Fibroblast of peridontal ligament (primary cell): ENCODE results near the gene PCDH15.
"Not testable (repeated sequence)": the region's sequence is repeated elsewhere in the genome, so short reads cannot be mapped to it uniquely, and the experiment has no call there.

Experiments used
- DNase-seq: peaks from one replicate; pipeline ENCODE4 v3.0.0-alpha.2; 2010; ENCODE audit errors: extremely low read depth

The PCDH15 gene

GRCh38 chr10:54394598-54394997, 406.4 kb downstream of the PCDH15 start:
- not testable (repeated sequence) for DNase-seq

DNA sequence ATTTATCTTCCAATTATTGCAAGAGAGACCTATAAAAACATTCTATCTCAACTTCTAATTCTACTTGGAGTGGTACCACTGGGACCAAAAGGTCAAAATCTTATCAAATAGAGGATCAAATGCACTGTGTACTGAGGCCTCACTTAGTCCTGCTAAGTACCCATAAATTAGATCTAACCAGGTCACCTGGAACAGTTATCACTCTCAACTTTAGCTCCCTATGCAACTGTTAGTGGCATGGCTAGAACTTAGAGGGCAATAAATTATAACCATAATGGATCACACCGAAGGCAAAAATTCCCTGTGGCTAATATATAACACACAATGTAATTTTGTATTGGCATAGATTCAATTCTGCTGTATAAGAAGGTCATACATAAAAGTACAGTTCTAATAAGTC, 428.9 kb downstream of the PCDH15 start:
- no peak for DNase-seq

- no peak for DNase-seq
Observed at GRCh38 chr10:54368984-54369383, 432.0 kb downstream of the PCDH15 start.

GRCh38 chr10:54363390-54363789, 437.6 kb downstream of the PCDH15 start:
- no peak for DNase-seq

DNA sequence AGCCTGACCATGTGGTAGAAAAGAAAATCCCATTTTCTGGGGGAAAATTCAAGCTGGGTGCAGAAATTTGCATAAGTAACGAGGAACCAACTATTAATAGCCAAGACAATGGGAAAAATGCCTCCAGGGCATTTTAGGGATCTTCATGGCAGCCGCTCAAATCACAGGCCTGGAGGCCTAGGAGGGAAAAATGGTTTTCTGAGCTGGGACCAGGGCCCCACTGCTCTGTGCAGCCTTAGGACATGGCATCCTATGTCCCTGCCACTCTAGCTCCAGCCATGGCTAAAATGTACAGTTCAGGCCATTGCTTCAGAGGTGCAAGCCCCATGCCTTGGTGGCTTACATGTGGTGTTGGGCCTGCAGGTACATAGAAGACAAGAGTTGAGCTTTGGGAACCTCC, 459.0 kb downstream of the PCDH15 start:
- DNase-seq, result no peak

DNA sequence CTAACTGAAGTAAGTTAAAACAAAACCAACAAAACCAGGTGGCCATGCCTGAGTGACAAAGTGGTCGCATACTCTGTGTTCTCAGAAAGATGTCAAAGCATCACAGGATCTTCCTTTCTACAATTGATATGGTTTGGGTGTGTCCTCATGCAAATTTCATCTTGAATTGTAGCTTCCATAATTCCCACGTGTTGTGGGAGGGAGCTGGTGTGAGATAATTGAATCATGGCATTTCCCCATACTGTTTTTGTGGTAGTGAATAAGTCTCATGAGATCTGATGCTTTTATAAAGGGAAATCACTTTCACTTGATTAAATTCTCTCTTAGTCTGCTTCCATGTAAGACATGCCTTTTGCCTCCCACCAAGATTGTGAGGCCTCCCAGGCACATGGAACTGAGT, 465.7 kb downstream of the PCDH15 start:
- DNase-seq, result no peak

DNA sequence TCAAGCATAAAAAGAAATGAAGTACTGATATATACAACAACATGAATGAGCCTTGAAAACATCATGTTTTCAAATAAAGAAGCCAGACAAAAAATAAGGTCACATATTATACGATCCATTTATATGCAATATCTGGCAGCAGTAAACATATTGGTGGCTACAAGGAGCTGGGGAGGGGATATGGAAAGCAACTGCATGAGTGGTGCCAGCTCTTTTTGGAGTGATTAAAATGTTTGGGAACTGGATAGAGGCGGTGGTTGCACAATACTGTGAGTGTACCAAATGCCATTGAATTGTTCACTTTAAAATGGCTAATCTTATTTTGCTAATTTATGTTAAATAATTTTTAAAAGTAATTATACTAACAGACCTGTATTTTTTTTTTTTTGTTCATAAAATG, 481.7 kb downstream of the PCDH15 start:
- no peak for DNase-seq

DNA sequence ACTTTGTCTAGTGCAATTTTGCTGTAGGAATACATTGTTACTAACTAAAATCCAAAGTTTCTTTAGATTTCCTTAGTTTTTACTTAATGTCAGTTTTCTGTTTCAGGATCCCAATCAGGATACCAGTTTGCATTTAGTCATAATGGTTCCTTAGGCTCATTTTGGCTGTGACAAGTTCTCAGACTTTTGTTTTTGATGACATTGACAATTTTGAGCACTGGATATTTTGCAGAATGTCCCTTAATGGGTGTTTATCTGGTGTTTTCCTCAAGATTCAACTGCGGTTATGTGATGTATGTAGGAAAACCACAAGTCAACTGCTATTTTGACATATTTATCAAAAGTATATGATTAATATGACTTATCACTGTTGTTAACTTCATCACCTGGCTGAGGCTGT, 482.6 kb downstream of the PCDH15 start:
- no peak for DNase-seq

- no peak for DNase-seq
Observed at GRCh38 chr10:54314430-54314829, 486.6 kb downstream of the PCDH15 start.

GRCh38 chr10:54284526-54285193, 516.4 kb downstream of the PCDH15 start:
- no peak for DNase-seq

DNA sequence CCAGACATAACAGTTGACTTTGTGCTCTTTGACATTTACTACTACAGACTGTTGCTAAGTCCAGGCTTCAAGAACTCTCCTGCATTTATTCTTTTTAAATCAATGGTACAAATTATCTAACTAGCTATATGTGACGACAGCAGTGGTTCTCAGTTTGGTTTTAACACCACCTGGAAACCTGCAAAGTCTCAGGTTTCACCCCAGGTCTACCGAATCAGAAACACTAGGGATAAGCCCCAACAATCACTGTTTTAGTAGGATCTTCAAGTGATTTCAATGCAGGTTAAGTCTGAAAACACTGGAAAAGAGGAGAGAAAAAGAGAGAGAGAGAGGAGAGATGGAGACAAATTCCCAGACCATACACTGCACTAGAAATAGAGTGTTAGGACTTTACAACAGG, 519.0 kb downstream of the PCDH15 start:
- DNase-seq, result no peak

DNA sequence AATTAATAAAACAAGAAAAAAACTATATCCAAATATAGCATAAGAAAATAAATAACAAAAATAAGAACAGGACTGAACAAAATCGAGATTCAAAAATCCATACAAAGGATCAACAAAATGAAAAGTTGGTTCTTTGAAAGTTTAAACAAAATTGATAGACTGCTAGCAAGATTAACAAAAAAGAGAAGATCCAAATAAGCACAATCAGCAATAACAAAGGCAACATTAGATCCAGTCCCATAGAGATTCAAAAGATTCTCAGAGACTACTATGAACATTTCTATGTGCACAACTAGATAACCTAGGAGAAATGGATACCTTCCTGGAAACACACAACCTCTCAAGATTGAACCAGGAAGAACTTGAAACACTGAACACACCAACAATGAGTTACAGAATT, 534.6 kb downstream of the PCDH15 start:
- DNase-seq, result no peak

GRCh38 chr10:54262726-54263125, 538.3 kb downstream of the PCDH15 start:
- no peak for DNase-seq

DNA sequence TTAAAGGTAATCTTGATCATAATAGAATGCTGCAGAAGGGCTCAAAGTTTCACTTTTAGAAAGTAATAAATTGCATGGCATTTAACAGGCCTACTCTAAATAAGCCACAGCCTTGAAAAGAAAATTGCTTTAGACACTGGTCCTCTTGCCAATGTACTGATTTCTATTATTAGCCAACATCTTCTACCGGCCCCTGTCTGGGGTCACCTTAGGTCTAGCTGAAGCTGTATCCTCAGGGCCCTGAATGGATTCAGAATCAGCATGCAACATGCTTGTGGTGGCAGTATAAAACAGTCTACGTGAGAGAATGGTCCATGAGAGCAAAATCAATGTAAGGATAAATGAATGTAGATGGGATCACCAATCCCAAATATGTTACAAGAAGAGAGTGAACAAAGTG, 541.9 kb downstream of the PCDH15 start:
- no peak for DNase-seq

DNA sequence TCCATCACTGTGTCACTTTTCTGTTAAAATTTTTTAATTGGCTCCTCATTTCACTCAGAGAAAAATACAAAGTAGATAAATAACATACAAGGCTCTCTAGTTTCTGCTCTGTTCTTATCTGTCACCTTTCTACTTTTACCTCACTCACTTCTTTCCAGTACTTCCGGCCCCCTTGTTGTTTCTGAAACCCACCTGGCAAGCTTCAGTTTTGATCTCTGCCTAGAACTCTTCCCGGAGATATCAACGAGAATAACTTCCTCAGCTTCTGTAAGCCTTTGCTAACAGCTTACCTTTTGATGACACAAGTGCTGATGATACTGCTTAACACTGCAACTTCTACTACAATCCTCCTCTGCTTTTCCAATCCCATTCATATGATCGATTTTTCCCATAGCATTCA, 566.2 kb downstream of the PCDH15 start:
- no peak for DNase-seq

DNA sequence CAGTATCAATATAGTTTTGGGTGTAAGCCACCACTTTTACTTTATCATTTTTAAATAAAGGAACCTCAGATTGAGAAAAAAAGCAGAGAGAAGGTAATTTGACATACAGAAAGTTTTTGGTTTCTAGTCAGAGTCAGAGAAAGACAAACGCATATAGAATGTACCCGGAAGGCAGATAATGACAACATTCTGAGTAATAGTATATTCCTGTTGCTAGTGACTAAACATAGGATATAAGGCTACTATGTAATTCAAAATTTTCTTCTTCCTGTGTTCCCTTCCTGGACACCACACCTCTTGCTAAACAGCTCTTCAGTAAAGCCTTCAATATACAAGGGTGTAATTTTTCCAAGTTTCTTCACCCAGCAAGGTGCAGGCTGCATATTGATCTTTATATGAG, 597.6 kb downstream of the PCDH15 start:
- no peak for DNase-seq

- DNase-seq, result no peak
Observed at GRCh38 chr10:54198051-54198450, 603.0 kb downstream of the PCDH15 start.

DNA sequence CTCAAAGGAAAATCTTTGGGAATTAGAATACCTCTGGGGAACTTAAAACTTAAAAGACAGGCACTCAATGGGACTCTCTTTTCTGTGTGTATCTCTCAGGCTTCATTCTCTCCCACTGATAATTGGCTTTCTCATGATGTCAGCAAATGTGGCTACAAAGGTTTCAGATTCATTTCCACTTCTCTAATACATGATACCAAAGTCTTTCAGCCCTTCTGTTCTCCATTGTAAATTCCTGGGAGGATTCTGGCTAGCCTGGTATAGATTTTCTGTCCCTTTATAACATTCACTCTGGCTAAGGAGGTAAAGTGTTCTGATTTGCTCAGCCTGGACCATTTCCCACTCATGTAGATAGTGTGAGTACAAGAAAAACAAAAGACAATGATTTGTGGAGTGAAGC, 606.2 kb downstream of the PCDH15 start:
- DNase-seq, result no peak

DNA sequence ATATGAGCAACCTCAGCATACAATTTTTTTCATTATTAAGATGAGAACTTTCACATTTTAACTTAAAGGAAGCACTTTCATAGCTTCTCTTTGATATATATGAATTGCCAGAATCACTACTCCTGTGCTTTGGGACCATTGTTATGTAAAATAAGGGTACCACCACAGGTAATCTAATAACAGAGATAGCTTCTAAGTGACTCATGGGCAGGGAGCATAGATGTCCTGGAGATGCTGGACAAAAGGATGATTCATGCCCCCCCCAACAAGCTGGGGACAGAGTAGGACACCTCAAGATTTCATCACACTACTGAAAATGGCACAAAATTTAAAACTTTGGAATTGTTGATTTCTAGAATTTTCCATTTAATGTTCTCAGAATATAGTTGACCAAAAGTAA, 641.1 kb downstream of the PCDH15 start:
- DNase-seq, result no peak

GRCh38 chr10:54148508-54148907, 652.5 kb downstream of the PCDH15 start:
- DNase-seq, result no peak

GRCh38 chr10:54139819-54140428, 661.1 kb downstream of the PCDH15 start:
- no peak for DNase-seq

- no peak for DNase-seq
Observed at GRCh38 chr10:54137396-54137795, 663.6 kb downstream of the PCDH15 start.

GRCh38 chr10:54133203-54133602, 667.8 kb downstream of the PCDH15 start:
- DNase-seq, result no peak

- DNase-seq, result no peak
Observed at GRCh38 chr10:54131833-54132232, 669.2 kb downstream of the PCDH15 start.
